ENCODE measurements around the gene UBAP2L.

GRCh38 chr1:154179946-154180687 is 40.6 kb upstream of the UBAP2L start:
- TF ChIP-seq EP300 (IDR thresholded peaks at IDR 0.05; ENCODE audit: borderline replicate concordance in 1 of 2, control insufficient read depth in 1 of 2, low read depth in 2 of 2, low read length in 2 of 2), result no peak
- TF ChIP-seq ESRRA (IDR thresholded peaks at IDR 0.05; ENCODE audit: low read length), result no peak
- TF ChIP-seq, protein P1, sequence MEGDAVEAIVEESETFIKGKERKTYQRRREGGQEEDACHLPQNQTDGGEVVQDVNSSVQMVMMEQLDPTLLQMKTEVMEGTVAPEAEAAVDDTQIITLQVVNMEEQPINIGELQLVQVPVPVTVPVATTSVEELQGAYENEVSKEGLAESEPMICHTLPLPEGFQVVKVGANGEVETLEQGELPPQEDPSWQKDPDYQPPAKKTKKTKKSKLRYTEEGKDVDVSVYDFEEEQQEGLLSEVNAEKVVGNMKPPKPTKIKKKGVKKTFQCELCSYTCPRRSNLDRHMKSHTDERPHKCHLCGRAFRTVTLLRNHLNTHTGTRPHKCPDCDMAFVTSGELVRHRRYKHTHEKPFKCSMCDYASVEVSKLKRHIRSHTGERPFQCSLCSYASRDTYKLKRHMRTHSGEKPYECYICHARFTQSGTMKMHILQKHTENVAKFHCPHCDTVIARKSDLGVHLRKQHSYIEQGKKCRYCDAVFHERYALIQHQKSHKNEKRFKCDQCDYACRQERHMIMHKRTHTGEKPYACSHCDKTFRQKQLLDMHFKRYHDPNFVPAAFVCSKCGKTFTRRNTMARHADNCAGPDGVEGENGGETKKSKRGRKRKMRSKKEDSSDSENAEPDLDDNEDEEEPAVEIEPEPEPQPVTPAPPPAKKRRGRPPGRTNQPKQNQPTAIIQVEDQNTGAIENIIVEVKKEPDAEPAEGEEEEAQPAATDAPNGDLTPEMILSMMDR (IDR thresholded peaks at IDR 0.05 in 2 of 3, conservative IDR thresholded peaks at IDR 0.05 in 1 of 3; ENCODE audit: control insufficient read depth in 2 of 3, extremely low read depth in 1 of 3, insufficient read depth in 1 of 3, low read depth in 3 of 3, low read length in 3 of 3), result no peak
- TF ChIP-seq POLR2A (IDR thresholded peaks at IDR 0.05; ENCODE audit: low read depth, low read length), result no peak
